CD4-positive, alpha-beta T cell treated with Interferon gamma for 1 hour (primary cell): Measurements from ENCODE around the gene ENPP3.
"Not testable (repeated sequence)": the region's sequence is repeated elsewhere in the genome, so short reads cannot be mapped to it uniquely, and the experiment has no call there.

Experiments
- DNase-seq: peaks from one replicate; pipeline ENCODE4 v3.0.0-alpha.2; 2020

ENPP3 gene

DNA sequence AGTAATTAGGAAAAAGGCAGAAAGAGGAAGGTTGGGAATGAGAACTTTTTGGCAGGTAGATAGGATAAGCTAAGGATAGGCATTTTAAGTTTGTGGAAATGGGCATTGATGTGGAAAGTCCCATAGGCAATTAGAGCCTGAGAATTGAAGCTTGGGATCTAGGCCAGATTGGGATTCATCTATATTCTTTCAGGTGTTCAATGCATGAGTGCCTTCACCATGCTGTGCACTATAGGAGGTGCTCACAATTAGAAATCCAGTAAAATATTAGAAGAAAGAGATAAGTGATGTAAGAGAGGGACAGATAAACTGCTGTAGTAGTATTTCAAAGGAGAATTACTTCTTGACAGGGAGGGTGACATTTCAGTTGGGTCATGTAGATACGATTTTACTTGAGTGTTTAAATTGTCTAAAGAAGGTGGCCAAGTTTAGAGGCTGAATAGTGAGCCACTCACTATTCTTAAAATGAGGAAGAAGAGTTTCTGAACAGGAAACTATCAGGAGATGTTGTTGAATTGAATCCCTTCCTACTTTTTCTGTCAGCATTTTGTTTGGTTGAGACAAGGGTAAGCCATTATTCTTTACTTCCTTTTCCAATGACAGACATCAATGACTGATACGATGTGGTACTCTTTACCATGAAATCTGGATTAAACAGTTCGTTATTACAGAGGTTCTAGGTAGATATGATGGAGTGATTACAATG lies 104.7 kb downstream of the ENPP3 start:
- DNase-seq: no peak

DNA sequence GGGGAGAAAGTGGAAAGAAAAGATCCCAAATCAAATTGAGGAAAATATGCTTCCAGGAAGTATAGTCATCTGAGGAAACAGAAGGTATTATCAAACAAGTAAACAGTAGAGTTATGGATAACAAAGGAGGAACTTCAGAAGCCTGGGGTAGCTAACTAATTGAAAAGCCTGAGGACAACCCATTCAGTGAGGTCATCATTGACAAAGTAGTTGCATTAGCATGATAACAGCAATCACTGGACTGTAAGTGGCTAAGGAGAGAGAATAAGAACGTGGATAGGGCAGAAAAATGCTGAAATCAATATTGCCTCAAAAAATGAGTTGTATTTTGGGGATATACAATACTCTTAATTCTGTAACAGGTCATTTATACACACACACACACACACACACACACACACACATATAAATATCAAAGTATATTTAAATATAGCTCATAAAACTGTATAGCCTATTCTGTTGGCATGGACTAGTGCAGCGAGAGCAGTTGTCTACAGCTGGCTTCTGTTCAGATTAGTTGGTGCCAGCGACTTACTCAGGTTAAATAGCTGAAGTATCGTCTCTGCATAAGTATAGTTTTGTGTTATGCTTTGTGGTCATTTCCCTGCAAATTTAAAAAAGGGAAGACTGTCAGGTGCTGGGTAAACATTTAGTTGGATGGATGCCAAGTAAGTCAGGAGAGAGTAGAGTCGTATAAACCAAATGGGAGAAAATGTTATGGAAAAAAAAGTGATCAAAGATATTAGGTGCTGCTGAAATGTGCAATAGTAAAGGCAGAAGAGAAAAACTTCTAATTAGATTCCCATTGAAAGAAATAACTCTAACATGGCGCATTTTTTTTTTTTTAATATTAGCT lies 107.6 kb downstream of the ENPP3 start:
- DNase-seq: no peak

DNA sequence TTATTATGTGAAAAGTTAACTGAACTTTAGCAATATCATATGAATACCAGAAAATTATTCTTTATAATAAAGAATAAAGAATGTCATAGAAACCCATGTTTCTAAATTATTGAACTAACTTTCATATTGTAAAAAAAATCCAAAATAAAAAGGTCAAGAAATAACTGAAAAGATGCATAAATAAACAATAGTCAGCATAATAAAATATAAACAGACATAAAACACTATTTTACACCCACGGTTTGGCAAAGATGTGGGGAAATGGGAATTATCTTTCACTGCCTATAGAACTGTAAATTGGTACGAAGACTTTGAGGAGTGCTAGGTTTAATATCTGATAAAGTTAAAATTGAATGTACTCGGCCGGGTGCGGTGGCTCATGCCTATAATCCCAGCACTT lies 108.4 kb downstream of the ENPP3 start:
- no peak for DNase-seq

DNA sequence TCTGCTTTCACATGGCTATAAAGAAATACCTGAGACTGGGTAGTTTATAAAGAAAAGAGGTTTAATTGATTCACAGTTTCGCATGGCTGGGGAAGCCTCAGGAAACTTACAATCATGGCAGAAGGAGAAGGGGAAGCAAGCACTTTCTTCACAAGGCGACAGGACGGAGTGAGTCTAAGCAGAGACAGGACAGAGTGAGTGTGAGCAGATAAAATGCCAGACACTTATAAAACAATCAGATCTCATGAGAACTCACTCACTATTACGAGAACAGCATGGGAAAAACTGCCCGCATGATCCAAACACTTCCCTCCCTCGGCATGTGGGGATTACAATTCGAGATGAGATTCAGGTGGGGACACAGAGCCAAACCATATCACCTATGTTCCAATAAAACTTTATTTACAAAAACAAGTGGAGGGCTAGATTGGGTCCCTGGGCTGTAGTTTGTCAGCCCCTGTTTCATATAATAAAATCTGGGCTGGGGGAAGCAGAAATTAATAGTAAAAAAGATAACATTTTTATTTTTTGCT lies 110.8 kb downstream of the ENPP3 start:
- no peak for DNase-seq

DNA sequence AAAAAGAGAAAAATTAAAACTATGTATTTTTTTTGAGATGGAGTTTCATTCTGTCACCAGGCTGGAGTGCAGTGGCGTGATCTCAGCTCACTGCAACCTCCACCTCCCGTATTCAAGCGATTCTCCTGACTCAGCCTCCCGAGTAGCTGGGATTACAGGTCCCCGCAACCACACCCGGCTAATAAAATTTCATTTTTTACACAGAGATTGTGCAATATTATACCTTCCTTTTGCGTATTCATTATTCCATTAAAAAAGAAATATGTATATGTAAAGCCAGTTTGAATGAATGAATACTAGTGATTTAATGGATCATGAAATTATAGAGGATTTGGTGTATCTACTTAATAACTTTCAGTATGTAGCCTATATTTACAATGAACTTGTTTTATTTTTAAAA lies 111.9 kb downstream of the ENPP3 start:
- DNase-seq: no peak

DNA sequence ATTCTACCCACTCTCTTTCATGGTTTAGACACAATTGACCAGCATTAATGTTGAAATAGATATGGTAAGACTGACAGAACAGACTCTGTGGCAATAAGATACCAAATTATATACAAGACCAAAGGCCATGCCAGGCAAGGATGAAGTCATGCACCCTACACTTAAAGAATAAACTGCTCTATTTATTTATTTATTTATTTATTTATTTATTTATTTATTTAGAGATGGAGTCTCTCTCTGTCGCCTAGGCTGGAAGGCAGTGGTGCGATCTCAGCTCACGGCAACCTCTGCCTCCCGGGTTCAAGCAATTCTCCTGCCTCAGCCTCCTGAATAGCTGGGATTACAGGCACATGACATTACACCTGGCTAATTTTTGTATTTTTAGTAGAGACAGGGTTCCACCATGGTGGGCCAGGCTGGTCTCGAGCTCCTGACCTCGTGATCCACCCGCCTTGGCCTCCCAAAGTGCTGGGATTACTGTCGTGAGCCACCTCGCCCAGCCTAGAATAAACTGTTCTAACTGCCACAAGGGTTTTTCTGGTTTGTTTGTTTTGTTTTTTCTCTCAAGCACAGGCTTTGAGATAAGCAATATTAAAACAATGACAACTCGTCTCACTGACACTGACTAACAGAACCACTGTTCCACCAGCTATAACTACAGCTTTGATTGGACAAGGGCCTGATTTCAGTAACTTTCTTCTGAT lies 114.1 kb downstream of the ENPP3 start:
- DNase-seq: not testable (repeated sequence)

DNA sequence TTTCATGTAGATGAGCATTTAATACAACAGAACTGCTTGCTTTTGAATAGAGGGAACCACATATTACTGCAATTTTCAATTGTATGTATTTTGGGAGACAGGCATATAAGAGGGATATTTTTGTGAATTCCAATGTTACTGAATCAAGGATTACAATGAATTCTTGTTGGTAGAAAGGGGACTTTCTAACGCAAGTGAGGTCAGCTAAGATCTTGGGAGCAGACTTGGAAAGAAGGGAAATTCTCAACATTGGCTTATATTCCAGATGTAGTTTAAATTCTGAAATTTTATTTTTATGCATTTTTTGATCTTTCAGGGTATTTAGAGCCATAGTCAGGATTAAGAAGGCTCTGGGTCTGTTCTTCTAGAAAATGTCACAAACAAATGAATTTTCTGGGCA lies 117.0 kb downstream of the ENPP3 start:
- no peak for DNase-seq

DNA sequence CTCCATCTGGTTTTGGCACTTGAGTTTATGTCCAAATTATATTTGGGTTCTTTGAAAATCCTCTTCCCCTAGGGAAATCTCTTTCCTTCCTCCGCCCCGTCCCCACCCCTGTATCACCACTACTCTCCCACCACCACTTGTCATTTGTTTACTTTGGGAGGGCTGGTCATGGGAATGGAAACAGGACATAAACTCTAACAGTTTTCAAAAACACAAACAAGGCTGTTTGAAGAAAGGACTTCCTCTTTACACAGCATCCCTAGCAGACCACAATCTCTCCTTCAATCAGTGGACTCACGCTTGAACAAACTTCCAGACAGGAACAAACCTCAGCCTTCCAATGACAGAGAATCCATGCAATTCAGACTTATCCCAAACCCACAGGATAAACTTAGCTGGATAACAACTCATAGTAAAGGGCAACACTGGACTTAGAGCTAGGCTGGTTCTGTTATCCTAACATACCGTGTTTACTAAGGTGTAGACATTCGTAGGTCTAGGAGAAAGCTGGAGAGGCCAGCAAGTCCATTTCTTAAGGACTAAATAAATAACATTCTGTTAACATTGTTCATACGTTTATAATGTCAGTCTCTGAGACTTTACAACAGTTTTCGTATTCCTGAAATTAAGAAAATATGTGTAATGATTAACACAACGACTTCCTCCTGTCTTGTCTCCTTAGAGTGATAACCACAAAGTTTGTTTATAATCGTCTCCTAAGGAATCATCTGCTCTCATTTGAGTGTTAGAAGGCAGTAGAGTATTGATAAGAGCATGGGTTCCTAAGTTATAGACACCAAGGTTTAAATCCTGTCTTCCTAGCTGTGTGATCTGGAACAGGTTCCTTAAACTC lies 117.8 kb downstream of the ENPP3 start:
- DNase-seq: no peak

DNA sequence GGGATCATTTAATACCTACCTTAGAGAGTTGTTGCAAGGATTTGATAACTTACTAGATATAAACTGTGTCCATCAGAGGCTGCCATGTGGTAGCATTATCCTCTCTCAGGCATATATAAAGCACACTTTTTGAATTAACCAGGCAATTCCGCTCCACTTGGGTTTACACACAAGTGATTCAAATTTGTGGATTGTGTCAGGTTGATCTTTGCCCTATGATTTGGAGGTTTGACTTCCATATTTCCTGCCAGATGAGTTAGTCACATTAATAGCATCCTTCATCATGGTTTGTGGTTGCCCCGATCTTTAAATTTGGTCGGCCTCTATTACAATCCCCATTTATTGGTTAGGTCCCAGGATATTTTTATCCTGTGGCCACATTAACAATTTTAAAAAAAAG lies 118.5 kb downstream of the ENPP3 start:
- DNase-seq: no peak

DNA sequence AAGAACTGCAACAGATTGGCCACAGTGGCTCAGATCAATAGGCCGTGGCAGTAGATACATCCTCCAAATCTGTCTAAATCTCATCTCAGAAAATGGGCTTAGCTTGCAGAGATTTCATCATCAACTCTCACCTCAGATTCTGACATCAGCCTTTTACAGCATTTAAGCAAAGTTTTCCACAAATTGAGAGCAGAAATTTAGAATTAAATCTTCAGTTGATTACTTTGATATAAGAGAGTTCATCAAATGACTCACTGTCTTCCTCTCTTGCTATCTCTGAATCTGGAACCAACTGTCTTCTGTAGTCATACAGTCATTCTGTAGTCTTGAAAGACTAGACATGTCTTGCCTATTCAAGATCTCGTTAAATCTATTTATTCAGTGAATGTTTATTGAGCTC lies 118.9 kb downstream of the ENPP3 start:
- DNase-seq: no peak

DNA sequence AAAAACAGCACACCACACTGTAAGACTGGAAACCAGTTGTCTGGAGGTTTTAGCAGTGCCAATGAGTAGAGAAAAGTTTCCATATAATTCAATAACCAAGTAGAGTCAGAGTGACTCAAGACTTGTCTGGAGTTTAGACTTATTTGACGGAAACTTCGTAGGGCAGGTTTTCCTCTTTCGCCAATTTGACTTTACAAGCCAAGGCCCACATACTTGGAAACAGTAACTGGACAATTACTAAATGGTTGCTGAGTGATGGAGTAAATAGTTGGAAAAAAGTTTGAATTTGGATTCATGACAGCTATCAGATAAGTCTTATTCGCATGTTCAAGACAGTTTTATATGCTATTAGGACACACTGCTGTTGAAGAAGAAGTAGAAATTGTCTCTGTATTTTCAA lies 121.8 kb downstream of the ENPP3 start:
- no peak for DNase-seq

DNA sequence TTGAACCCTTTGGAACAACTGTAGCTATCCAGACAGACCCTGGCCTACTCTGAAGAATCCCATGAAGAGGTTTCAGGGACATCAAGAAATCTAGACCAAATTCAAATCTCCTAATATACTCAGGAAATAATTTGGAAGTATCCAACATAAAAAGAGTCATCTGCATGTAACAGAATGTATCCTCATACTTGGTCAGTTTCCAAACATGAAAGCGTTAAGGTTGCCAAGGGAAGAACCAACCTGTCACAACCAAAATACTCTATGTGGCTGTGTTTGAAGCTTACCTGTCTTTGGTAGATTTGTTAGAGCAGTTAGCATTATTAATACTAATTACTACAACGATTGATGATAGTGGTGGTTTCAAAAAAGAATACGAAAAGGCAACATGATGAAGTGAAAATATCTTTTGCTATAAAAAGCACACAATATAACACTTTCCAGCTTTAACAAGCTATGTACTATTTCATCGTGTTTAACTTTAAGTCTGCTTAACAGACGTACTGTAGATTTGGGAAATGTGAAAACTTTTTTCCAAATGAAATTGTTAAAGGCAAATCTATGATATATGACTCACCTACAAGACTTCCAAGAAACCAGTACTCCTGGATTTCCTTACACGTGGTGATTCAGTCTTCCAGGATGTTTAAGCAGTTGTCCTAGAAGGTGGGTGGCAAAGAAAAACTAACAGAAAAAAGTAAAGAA lies 124.1 kb downstream of the ENPP3 start:
- DNase-seq: no peak

DNA sequence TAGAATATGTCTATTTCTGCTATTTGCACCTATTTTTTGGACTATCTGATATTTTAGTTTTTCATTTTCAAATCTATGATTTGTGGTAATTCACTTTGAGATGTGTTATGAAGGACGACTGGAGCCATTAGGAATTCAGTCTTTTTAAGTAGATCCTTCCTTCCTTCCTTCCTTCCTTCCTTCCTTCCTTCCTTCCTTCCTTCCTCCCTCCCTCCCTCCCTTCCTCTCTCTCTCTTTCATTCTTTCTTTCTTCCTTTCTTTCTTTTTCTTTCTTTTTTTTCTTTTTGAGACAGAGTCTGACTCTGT lies 124.6 kb downstream of the ENPP3 start:
- DNase-seq: no peak

DNA sequence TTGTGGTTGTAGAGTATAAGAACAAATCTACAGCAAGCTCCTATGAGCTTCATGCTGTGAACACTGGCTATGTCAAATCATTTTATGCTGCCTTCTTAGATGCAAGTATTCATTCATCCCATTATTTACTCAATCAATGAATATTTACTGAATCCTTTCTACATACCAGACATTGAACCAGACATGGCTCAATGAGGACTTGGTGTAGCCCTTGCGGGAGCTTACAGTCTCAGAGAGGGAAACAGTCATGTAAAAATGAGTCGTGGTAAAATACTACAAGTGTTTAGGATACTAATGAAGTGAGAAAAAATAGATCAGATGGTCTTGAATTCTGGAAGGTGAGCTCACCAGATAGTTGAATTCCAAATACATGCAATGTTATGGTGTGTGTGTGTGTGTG lies 125.9 kb downstream of the ENPP3 start:
- no peak for DNase-seq

DNA sequence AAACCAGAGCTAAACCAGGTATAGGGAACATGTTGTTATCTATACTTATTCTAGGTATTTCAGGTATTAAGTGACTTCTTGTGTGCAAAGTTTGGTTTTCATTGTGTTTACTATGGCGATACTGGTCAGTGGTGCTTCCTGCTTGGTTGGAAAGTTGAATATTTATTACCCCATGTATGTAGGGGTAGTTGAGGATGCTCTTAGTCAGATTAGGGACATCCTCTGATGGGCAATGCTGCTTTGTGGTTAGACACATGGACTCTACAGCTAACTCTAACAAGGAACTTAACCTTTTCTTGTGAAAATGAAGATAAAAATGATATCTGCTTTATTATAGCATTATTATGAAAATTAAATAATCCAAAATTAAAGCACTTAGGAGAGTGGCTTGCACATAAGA lies 126.6 kb downstream of the ENPP3 start:
- DNase-seq: no peak

DNA sequence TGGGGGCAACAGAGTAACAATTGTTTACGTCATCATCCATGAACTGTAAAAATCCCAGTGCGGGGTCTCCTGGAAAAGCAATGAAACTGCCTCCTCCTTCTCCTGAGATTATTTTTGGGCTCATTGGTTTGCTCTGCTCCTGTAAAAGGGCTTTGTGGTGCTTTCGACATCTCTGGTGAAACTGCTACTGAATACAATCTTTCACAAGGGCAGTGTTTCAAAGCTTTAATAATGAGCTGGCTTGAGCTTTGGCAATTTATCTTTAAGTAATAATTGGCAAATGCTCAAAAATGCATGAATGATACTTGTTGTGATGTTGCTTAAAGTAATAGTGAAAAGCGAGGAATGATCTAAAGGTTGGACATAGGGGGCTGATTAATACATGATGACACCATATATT lies 127.2 kb downstream of the ENPP3 start:
- no peak for DNase-seq

DNA sequence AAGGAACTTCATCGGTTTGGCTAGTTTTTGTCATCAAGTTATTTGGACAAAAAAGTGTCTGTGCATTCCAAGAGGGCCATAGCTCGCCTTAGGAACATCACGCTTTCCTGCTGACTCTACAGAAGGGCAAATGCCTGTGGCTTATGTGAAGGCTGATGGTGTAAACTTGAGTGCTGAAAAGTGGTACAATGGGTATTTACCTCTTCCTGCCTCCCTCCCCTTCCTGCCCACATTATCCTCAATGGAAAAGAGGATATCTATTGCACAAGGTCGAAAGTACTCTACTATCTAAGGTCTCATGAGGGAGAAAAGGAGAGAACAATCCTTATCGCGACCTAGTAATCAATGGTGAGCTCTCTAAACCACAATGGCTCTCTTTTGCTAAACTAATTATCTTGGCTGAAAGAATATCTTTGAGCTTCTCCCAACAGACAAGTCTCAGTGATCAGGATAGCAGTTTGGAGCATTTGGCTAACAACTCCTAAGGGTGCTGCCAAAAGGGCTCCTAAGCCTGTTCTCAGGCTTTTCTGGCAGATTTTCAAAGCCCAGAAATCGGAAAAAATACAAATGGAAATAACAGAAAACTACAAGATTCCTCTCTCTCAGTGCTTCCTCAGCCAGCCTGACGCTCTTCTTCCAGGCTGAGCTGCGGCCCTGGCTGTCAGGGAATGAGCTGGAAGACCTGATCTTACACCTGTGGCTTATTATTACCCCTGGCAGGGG lies 128.1 kb downstream of the ENPP3 start:
- DNase-seq: no peak

DNA sequence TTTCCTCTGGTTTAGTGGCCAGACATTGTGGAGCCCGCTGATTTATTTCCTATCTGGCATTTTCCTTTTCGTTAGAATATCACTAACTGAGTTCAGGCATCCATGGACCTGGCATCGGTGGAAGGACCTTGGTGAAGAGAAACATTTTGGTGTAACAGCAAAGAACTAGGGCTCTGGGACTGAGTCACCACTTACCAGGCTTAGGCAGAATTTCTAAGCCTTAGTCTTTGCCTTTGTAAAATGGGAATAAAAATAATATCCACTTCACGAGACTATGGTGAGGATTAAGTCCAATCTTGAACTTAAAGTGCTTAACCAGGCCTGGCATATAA lies 128.7 kb downstream of the ENPP3 start:
- no peak for DNase-seq

DNA sequence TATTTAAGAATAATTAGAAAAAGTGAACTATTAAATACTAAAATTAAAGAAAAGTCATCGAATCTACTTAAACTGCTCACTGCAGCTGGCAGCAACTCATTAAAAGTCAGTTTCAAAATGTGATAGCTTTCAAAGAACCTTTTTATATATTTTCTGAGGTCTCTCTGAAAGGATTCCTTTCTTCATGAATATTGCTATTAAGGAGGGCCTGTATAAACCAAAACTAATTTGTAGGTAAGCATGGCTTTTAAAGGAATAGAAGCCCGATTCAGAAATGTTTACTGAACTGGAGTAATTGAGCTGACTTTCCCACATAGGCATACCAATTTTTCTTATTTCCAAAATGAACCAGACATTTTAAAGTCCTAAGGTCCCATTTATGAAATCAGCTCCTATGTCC lies 129.5 kb downstream of the ENPP3 start:
- no peak for DNase-seq

DNA sequence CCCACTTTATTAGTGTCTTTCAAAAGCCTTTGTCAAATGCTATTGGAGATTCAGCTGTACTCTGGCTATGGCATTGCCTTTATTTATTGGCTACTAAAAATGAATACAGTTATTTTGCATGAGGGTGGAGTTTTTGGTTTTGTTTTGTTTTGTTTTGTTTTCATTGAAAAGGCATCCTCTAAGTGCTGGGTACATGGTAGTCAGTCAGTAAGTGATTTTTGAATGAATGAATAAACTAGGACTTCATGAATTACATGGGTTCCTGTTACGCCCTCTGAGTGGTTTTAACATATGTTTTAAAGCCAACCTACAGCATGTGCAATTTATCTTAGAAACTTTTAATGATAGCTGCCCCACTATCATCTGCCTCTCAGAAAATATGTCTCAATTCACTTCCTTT lies 131.9 kb downstream of the ENPP3 start:
- DNase-seq: no peak

DNA sequence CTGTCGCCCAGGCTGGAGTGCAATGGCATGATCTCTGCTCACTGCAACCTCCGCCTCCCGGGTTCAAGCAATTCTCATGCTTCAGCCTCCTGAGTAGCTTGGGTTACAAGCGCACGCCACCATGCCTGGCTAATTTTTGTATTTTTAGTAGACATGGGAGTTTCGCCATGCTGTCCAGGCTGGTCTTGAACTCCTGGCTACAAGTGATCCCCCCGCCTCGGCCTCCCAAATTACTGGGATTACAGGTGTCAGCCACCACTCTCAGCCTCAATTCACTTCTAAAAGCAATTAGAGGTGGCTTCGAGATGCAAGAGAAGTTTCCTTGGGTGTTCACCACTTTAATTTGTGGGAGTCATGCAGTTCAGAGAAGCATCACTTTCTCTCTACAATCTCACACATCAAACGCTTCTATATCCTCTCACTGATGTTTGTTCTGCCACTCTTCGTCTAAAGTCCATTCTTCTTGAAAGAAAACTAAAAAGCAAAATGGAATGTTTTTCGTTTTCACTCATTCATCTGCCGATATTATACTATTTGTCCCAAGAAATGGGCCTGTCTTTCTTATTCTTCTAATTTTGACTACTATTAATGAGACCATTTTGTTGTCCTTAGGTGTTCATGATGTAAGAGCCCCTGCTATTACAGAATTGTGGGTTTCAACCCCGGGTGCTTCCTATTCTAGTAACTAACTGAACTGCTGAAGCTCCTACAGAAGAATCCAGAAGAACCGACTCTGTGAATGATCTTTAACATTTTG lies 132.5 kb downstream of the ENPP3 start:
- DNase-seq: no peak
